ENCODE results near the gene SLC44A5.

GRCh38 chr1:75198761-75199160, 412.2 kb downstream of the SLC44A5 start:
- TF ChIP-seq POLR2A (IDR thresholded peaks at IDR 0.05) (no peak), EP300 (IDR thresholded peaks at IDR 0.05) (no peak)
